Tibial nerve (tissue), 4 donors: ENCODE measurements around the gene ARHGEF19. TPM values are rescaled to one million over a fixed set of nuclear protein-coding genes. Genes with fewer than 3 reads are reported as not detected.

Source experiments
- DNase-seq, 2 donors: peaks; one replicate each; pipeline ENCODE4 v3.0.0-alpha.2; 2019; ENCODE audit warnings: low spot score in 2 of 2
- H3K27ac ChIP-seq, 4 donors: fragments of 200-600 bp; sonication (generic) in 3 of 4; one replicate each; pipeline ENCODE4 v1.5.1; 2017 to 2019; ENCODE audit warnings: mild to moderate bottlenecking in 1 of 4
- H3K27me3 ChIP-seq, 2 donors: fragments of 200-600 bp; sonication (generic) in 1 of 2; one replicate each; pipeline versions ENCODE4 v1.5.1 to v1.6.0; 2017 to 2019
- H3K36me3 ChIP-seq, 3 donors: fragments of 200-600 bp; sonication (generic); one replicate each; pipeline ENCODE4 v1.5.1; 2018 to 2019
- H3K4me1 ChIP-seq, 4 donors: fragments of 200-600 bp; sonication (generic) in 3 of 4; one replicate each; pipeline ENCODE4 v1.5.1; 2017 to 2019
- H3K4me3 ChIP-seq, 4 donors: fragments of 200-600 bp; sonication (generic) in 3 of 4; one replicate each; pipeline ENCODE4 v1.5.1; 2017 to 2019; ENCODE audit warnings: mild to moderate bottlenecking in 1 of 4, moderate library complexity in 1 of 4
- H3K9me3 ChIP-seq, 4 donors: fragments of 200-600 bp; sonication (generic) in 3 of 4; one replicate each; pipeline ENCODE4 v1.5.1; 2017 to 2019
- CTCF ChIP-seq, 5 experiments: fragments of 200-600 bp in 3 of 5; fragments of 450-650 bp in 2 of 5; sonication (generic) in 3 of 5; IDR thresholded peaks; one replicate each; pipeline ENCODE4 v1.5.1; 2016 to 2019; ENCODE audit warnings: antibody characterized with exemption in 5 of 5, mild to moderate bottlenecking in 3 of 5, moderate library complexity in 2 of 5
- EP300 ChIP-seq, 2 donors: sonication (generic); formaldehyde crosslinking; IDR thresholded peaks; one replicate each; pipeline ENCODE4 v1.6.1; 2017; ENCODE audit warnings: antibody characterized with exemption in 2 of 2, mild to moderate bottlenecking in 1 of 2
- POLR2A ChIP-seq, 2 donors: fragments of 450-650 bp; IDR thresholded peaks; one replicate each; pipeline ENCODE4 v1.6.1; 2017; ENCODE audit warnings: antibody characterized with exemption in 2 of 2, mild to moderate bottlenecking in 2 of 2, moderate library complexity in 2 of 2
- WGBS, 2 donors: methylation state at CpG; one replicate each; pipeline ENCODE4 v1.1.5; 2018; 5-methylcytosine and 5-hydroxymethylcytosine counted together
- total RNA-seq, 4 donors: library from RNA; depleted of rRNA; stranded (reverse); fragments of >200 nt; gene quantifications; one replicate each; pipeline ENCODE4 v1.1.0, GENCODE V29; 2016

Gene ARHGEF19
- total RNA-seq, 4 donors from 2014 or later: 7.8 to 19.3 (median 11.1) TPM

GRCh38 chr1:16256478-16256877 lies 44.0 kb upstream of the ARHGEF19 start:
- Histone ChIP-seq H3K9me3 (no peaks in the 10 kb centered on the region), H3K4me1 (peaks cover 0 to 65% (median 3%) of the 10 kb centered on the region in 4 donors), H3K4me3 (no peak overlapping the region), H3K27ac (peak overlapping the region in 1 of 4 donors; percentile 57), H3K27me3 (no peaks in the 10 kb centered on the region), H3K36me3 (peaks cover 0 to 44% (median 6%) of the 10 kb centered on the region in 3 donors)
- TF ChIP-seq POLR2A (IDR thresholded peaks at IDR 0.05) (no peak), CTCF (IDR thresholded peaks at IDR 0.05) (no peak), EP300 (IDR thresholded peaks at IDR 0.05) (no peak)
- 51 to 62% methylated on average over 4 of the region's 4 CpGs for WGBS, 2 donors
- no peak for DNase-seq

GRCh38 chr1:16254263-16254928 lies 41.9 kb upstream of the ARHGEF19 start:
- DNase-seq: no peak
- Histone ChIP-seq H3K27me3 (no peaks in the 10 kb centered on the region), H3K9me3 (no peaks in the 10 kb centered on the region), H3K4me3 (no peak overlapping the region), H3K4me1 (peaks cover 0 to 82% (median 18%) of the 10 kb centered on the region in 4 donors), H3K27ac (peak overlapping the region in 2 of 4 donors; percentile 21 to 30), H3K36me3 (peaks cover 0 to 51% (median 6%) of the 10 kb centered on the region in 3 donors)
- 81 to 83% methylated on average over 4 of the region's 4 CpGs for WGBS, 2 donors
- TF ChIP-seq EP300 (IDR thresholded peaks at IDR 0.05) (no peak), POLR2A (IDR thresholded peaks at IDR 0.05) (no peak), CTCF (IDR thresholded peaks at IDR 0.05) (no peak)

GRCh38 chr1:16253332-16253922 lies 41.0 kb upstream of the ARHGEF19 start:
- Histone ChIP-seq H3K9me3 (no peaks in the 10 kb centered on the region), H3K27ac (peak overlapping the region in 2 of 4 donors; percentile 21 to 38), H3K4me1 (peaks cover 0 to 83% (median 27%) of the 10 kb centered on the region in 4 donors), H3K27me3 (no peaks in the 10 kb centered on the region), H3K36me3 (peaks cover 0 to 51% (median 6%) of the 10 kb centered on the region in 3 donors), H3K4me3 (no peak overlapping the region)
- TF ChIP-seq POLR2A (IDR thresholded peaks at IDR 0.05) (no peak), CTCF (IDR thresholded peaks at IDR 0.05) (no peak), EP300 (IDR thresholded peaks at IDR 0.05) (no peak)
- WGBS, 2 donors: 77 to 87% methylated on average over 5 of the region's 5 CpGs
- DNase-seq: no peak

- TF ChIP-seq POLR2A (IDR thresholded peaks at IDR 0.05) (no peak), CTCF (IDR thresholded peaks at IDR 0.05) (no peak), EP300 (IDR thresholded peaks at IDR 0.05) (no peak)
- H3K4me1 ChIP-seq: peaks cover 0 to 88% (median 33%) of the 10 kb centered on the region in 4 donors
- peaks cover 0 to 51% (median 6%) of the 10 kb centered on the region in 3 donors for H3K36me3 ChIP-seq
- H3K27ac ChIP-seq: peak overlapping the region in 2 of 4 donors; percentile 38 to 45
- H3K9me3 ChIP-seq: no peaks in the 10 kb centered on the region
- DNase-seq: no peak
- H3K27me3 ChIP-seq: no peaks in the 10 kb centered on the region
- no peak overlapping the region for H3K4me3 ChIP-seq
- 89 to 97% methylated on average over 2 of the region's 2 CpGs for WGBS, 2 donors
Observed at GRCh38 chr1:16252912-16253311, 40.5 kb upstream of the ARHGEF19 start.

GRCh38 chr1:16251381-16251780 lies 38.9 kb upstream of the ARHGEF19 start:
- WGBS, 2 donors: 83 to 91% methylated on average over 5 to 10 of the region's 10 CpGs
- TF ChIP-seq POLR2A (IDR thresholded peaks at IDR 0.05) (no peak), CTCF (IDR thresholded peaks at IDR 0.05) (no peak), EP300 (IDR thresholded peaks at IDR 0.05) (no peak)
- Histone ChIP-seq H3K9me3 (no peaks in the 10 kb centered on the region), H3K4me1 (peaks cover 0 to 90% (median 37%) of the 10 kb centered on the region in 4 donors), H3K27me3 (no peaks in the 10 kb centered on the region), H3K27ac (peak overlapping the region; percentile 62 to 90 (median 78)), H3K4me3 (no peak overlapping the region), H3K36me3 (peaks cover 0 to 60% (median 6%) of the 10 kb centered on the region in 3 donors)
- no peak for DNase-seq
